ENCODE results near the gene ARMH3. TPM values are rescaled to one million over a fixed set of nuclear protein-coding genes. Genes with fewer than 3 reads are reported as not detected.

ARMH3 gene
- total and polyA plus RNA-seq, 8 donors = 3.5 to 29.0 (median 17.2) TPM

- intact Hi-C loops (cut with DNase I; ENCODE audit: low total_unique reads) = no loop called here
- H3K9me3 ChIP-seq = no peaks in the 10 kb centered on the region
- TF ChIP-seq POLR2A (IDR thresholded peaks at IDR 0.05) (no peak), EP300 (IDR thresholded peaks at IDR 0.05) (no peak), POLR2AphosphoS5 (IDR thresholded peaks at IDR 0.05) (no peak), CTCF (IDR thresholded peaks at IDR 0.05) (no peak)
- WGBS, 5 donors = 90 to 96% (median 95%) methylated on average over 4 of the region's 4 CpGs
- peaks cover 0 to under 1% (median 0%) of the 10 kb centered on the region in 4 donors for H3K36me3 ChIP-seq
- H3K4me3 ChIP-seq = no peak overlapping the region
- H3K27me3 ChIP-seq = no peaks in the 10 kb centered on the region
- H3K27ac ChIP-seq = no peak overlapping the region
- H3K4me1 ChIP-seq = peaks cover 0 to 8% (median 3%) of the 10 kb centered on the region in 4 donors
- DNase-seq = no peak
These were observed 160.2 kb downstream of the ARMH3 start for GRCh38 chr10:101895781-101896180.

- H3K4me3 ChIP-seq = no peak overlapping the region
- no peak overlapping the region for H3K27ac ChIP-seq
- TF ChIP-seq POLR2A (IDR thresholded peaks at IDR 0.05) = no peak
- no peak for TF ChIP-seq CTCF (IDR thresholded peaks at IDR 0.05)
- TF ChIP-seq POLR2AphosphoS5 (IDR thresholded peaks at IDR 0.05) = no peak
- no peak for TF ChIP-seq EP300 (IDR thresholded peaks at IDR 0.05)
- H3K4me1 ChIP-seq = peaks cover 0 to 8% (median 3%) of the 10 kb centered on the region in 4 donors
- no peaks in the 10 kb centered on the region for H3K9me3 ChIP-seq
- no peaks in the 10 kb centered on the region for H3K27me3 ChIP-seq
- intact Hi-C loops (cut with DNase I; ENCODE audit: low total_unique reads) = no loop called here
- H3K36me3 ChIP-seq = no peaks in the 10 kb centered on the region
- DNase-seq = no peak
- WGBS, 5 donors = 84 to 89% (median 85%) methylated on average over 3 of the region's 3 CpGs
These were observed 161.2 kb downstream of the ARMH3 start for GRCh38 chr10:101894742-101895141.

GRCh38 chr10:101894266-101894665 is 161.7 kb downstream of the ARMH3 start:
- Histone ChIP-seq H3K4me1 (peaks cover 0 to 8% (median 3%) of the 10 kb centered on the region in 4 donors), H3K9me3 (no peaks in the 10 kb centered on the region), H3K27me3 (no peaks in the 10 kb centered on the region), H3K36me3 (no peaks in the 10 kb centered on the region), H3K27ac (no peak overlapping the region), H3K4me3 (no peak overlapping the region)
- TF ChIP-seq POLR2AphosphoS5 (IDR thresholded peaks at IDR 0.05) = no peak
- TF ChIP-seq EP300 (IDR thresholded peaks at IDR 0.05) = no peak
- no peak for TF ChIP-seq CTCF (IDR thresholded peaks at IDR 0.05)
- TF ChIP-seq POLR2A (IDR thresholded peaks at IDR 0.05) = no peak
- 85 to 89% (median 88%) methylated on average over 6 of the region's 6 CpGs for WGBS, 5 donors
- DNase-seq = no peak
- intact Hi-C loops (cut with DNase I; ENCODE audit: low total_unique reads) = no loop called here

- no peak overlapping the region for H3K27ac ChIP-seq
- H3K27me3 ChIP-seq = no peaks in the 10 kb centered on the region
- 85 to 92% (median 90%) methylated on average over 1 of the region's 1 CpG for WGBS, 5 donors
- H3K4me3 ChIP-seq = no peak overlapping the region
- intact Hi-C loops (cut with DNase I; ENCODE audit: low total_unique reads) = no loop called here
- peaks cover 0 to under 1% (median 0%) of the 10 kb centered on the region in 4 donors for H3K36me3 ChIP-seq
- peaks cover 0 to 8% (median 3%) of the 10 kb centered on the region in 4 donors for H3K4me1 ChIP-seq
- TF ChIP-seq EP300 (IDR thresholded peaks at IDR 0.05) = no peak
- no peak for TF ChIP-seq POLR2AphosphoS5 (IDR thresholded peaks at IDR 0.05)
- TF ChIP-seq CTCF (IDR thresholded peaks at IDR 0.05) = no peak
- TF ChIP-seq POLR2A (IDR thresholded peaks at IDR 0.05) = no peak
- no peak for DNase-seq
- H3K9me3 ChIP-seq = no peaks in the 10 kb centered on the region
These were observed 162.4 kb downstream of the ARMH3 start for GRCh38 chr10:101893510-101894120.

Measured in stomach (tissue), 9 donors.